Dendritic cell treated with granulocyte-macrophage colony-stimulating factor and Interleukin-4, amounts not matched to agents 40 ng/mL and 50 ng/mL, for 4 days (primary cell): ENCODE data around the gene DCC.

ENCODE experiments used
- H3K27ac Mint-ChIP-seq: one replicate; pipeline ENCODE4 v1.8.0; 2022; ENCODE audit warnings: mild to moderate bottlenecking, mixed read lengths
- H3K27me3 Mint-ChIP-seq: one replicate; pipeline ENCODE4 v1.8.0; 2022; ENCODE audit warnings: mild to moderate bottlenecking, mixed read lengths
- H3K36me3 Mint-ChIP-seq: one replicate; pipeline ENCODE4 v1.8.0; 2022; ENCODE audit warnings: low read depth, mixed read lengths
- H3K4me1 Mint-ChIP-seq: one replicate; pipeline ENCODE4 v1.8.0; 2022; ENCODE audit warnings: low read depth, mixed read lengths
- H3K4me3 Mint-ChIP-seq: one replicate; pipeline ENCODE4 v1.8.0; 2022; ENCODE audit warnings: mild to moderate bottlenecking, moderate library complexity, mixed read lengths
- H3K9me3 Mint-ChIP-seq: one replicate; pipeline ENCODE4 v1.8.0; 2022; ENCODE audit warnings: mixed read lengths
- intact Hi-C: fragments of 100-400 bp; cut with micrococcal nuclease; formaldehyde crosslinking; loops from one replicate; pipeline ENCODE4 v1.15.0; 2022

The DCC gene, protein sequence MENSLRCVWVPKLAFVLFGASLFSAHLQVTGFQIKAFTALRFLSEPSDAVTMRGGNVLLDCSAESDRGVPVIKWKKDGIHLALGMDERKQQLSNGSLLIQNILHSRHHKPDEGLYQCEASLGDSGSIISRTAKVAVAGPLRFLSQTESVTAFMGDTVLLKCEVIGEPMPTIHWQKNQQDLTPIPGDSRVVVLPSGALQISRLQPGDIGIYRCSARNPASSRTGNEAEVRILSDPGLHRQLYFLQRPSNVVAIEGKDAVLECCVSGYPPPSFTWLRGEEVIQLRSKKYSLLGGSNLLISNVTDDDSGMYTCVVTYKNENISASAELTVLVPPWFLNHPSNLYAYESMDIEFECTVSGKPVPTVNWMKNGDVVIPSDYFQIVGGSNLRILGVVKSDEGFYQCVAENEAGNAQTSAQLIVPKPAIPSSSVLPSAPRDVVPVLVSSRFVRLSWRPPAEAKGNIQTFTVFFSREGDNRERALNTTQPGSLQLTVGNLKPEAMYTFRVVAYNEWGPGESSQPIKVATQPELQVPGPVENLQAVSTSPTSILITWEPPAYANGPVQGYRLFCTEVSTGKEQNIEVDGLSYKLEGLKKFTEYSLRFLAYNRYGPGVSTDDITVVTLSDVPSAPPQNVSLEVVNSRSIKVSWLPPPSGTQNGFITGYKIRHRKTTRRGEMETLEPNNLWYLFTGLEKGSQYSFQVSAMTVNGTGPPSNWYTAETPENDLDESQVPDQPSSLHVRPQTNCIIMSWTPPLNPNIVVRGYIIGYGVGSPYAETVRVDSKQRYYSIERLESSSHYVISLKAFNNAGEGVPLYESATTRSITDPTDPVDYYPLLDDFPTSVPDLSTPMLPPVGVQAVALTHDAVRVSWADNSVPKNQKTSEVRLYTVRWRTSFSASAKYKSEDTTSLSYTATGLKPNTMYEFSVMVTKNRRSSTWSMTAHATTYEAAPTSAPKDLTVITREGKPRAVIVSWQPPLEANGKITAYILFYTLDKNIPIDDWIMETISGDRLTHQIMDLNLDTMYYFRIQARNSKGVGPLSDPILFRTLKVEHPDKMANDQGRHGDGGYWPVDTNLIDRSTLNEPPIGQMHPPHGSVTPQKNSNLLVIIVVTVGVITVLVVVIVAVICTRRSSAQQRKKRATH (N-terminal part only)

DNA sequence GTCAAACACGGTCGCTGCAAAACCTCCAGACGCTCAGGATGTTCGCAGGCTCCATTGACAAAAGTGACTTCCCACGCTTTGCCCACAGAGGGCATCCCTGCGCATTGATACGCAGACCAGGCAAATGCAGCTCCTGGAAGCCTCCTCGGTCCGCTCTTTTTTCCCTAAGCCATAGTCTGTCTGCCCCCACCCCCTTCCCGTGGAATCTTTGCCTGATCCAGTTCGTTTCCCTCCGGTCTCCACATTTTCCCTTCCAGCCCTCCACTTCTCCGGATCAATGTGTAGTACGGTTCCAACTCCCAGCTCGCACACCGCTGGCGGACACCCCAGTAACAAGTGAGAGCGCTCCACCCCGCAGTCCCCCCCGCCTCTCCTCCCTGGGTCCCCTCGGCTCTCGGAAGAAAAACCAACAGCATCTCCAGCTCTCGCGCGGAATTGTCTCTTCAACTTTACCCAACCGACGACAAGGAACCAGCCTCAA lies at the start of gene DCC:
DCC (plus strand) TSS at position 307 of the 481 bp plus-strand sequence. CDS start 591 bp downstream, outside the sequence.
- intact Hi-C loops, result no loop called here
- Mint-ChIP-seq H3K36me3 (no peaks in the 10 kb centered on the region), H3K27me3 (peaks cover 33% of the 10 kb centered on the region), H3K4me1 (no peaks in the 10 kb centered on the region), H3K9me3 (no peaks in the 10 kb centered on the region), H3K4me3 (no peak within 1 kb of the TSS), H3K27ac (no peak within 1 kb of the TSS)

DNA sequence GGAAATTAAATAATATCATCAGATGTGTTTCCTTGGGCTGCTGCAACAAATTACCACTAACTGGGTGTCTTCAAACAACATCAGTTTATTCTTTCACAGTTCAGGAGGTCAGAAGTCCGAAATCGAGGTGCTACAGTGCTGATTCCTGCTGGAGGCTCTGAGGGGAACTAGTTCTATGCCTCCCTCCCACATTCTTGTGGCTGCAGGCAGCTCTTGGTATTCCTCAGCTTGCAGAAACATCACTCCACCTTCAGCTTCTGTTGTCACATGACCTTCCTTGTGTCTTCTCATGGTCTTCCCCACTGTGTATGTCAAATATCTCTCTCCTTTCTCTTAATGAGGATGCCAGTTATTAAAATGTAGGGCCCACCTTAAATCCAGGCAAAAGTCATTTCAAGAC lies 29.3 kb upstream of the DCC start:
- Mint-ChIP-seq H3K27ac (no peak overlapping the region), H3K9me3 (no peaks in the 10 kb centered on the region), H3K36me3 (no peaks in the 10 kb centered on the region), H3K27me3 (no peaks in the 10 kb centered on the region), H3K4me3 (no peak overlapping the region), H3K4me1 (no peaks in the 10 kb centered on the region)
- intact Hi-C loops, result no loop called here

DNA sequence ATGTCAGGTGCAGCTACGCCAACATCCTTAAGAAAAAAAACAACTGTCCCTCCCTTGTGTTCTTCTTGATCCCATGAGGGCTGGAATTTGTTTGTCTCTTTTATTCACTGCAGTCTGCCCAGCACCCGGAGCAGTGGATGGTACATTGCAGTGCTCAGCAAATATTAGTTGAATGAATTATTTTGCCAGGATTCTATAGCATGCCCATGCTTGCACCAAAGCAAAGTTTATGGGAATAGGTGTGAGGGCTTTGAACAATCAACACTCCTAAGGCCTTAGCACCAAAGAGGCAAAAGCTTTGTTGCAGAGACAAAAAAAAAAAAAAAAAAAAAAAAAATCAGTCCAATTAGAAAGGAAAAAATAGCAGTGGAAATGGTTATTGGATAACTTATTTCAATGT lies 28.7 kb upstream of the DCC start:
- Mint-ChIP-seq H3K27me3 (no peaks in the 10 kb centered on the region), H3K36me3 (no peaks in the 10 kb centered on the region), H3K27ac (no peak overlapping the region), H3K9me3 (no peaks in the 10 kb centered on the region), H3K4me3 (no peak overlapping the region), H3K4me1 (no peaks in the 10 kb centered on the region)
- intact Hi-C loops, result no loop called here

DNA sequence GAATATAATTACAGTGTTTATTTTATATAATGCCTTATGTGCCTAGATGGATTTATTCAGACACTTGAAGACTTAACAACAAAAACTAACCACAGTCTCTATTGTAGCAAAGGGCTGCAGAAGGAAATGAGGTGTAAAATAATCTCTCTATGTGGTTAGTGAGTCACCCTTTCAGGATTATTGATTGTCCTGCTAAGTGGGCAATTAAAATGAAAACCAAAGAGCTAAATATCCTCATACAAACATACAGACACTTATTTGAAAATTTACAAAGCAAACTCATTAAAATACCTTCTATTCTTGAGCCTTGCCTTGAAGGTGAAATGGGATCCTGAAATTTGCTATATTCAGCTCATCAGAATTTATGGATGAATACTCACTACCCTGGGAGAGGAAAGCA lies 27.7 kb upstream of the DCC start:
- H3K27ac Mint-ChIP-seq, result no peak overlapping the region
- H3K27me3 Mint-ChIP-seq, result no peaks in the 10 kb centered on the region
- intact Hi-C loops, result no loop called here
- no peaks in the 10 kb centered on the region for H3K36me3 Mint-ChIP-seq
- no peaks in the 10 kb centered on the region for H3K9me3 Mint-ChIP-seq
- no peaks in the 10 kb centered on the region for H3K4me1 Mint-ChIP-seq
- H3K4me3 Mint-ChIP-seq, result no peak overlapping the region

DNA sequence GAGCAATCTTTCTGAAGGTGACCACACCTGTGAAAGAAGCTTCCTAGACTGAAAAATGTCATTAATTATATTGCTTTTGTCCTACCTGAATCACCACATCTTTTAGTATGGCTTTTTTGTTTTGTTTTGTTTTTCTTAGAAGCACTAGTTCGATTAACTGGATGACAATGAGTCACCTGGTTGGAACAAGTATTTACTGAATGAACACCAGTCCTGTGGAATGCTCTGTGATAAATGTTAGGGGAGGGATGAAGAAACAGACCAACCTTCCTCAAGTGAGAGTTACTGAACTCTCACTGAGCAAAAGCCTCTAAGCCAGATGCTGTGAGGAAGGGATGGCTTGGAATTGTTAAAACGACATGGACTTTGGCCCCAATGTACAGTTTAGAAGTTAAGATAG lies 26.8 kb upstream of the DCC start:
- Mint-ChIP-seq H3K9me3 (no peaks in the 10 kb centered on the region), H3K27me3 (no peaks in the 10 kb centered on the region), H3K4me3 (no peak overlapping the region), H3K4me1 (no peaks in the 10 kb centered on the region), H3K36me3 (no peaks in the 10 kb centered on the region), H3K27ac (no peak overlapping the region)
- intact Hi-C loops, result no loop called here

DNA sequence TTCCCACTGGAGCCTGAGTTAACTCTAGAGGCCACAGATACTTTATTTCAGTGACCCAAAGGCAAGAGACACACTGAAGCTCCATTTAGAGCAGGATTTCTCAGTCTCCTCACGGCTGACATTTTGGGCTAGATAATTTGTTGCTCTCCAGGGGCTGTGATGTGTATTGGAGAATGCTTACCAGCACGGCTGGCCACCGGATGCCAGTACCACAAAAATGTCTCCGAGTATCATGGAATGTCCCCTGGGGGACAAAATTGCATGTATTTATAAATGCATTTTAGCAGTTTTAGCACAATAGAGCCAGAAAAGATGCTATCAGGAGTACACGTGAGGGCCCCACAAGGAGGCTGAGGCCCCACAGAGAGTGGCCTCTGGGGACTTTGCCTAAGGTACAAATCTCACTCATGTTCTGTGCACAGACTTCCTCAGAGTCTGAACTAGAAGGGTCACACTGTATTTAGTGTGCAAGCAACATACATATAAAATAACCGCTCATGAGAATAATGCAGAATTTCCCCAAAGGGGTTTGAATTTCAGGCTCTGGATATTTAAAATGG lies 20.5 kb upstream of the DCC start:
- Mint-ChIP-seq H3K9me3 (no peaks in the 10 kb centered on the region), H3K4me1 (no peaks in the 10 kb centered on the region), H3K27me3 (no peaks in the 10 kb centered on the region), H3K4me3 (no peak overlapping the region), H3K36me3 (no peaks in the 10 kb centered on the region), H3K27ac (no peak overlapping the region)
- intact Hi-C loops, result no loop called here

DNA sequence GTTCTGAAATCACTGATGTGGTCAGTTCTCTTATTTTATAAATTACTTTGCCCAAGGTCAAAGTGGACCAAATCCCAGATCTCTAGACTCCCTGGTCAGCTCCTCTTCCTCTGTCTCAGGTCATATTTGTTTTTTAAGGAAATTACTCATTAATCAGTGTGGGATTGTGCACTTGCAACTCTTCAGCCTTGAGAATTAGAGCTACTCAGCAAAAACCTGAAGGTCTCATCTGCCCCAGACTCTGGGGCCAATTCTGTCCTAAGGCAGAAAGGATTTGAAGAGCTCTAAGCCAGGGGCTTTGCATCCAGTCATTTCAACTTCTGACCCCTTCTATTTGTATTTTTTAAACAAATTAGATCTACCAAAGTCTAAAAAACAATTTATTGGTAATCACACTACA lies 17.7 kb upstream of the DCC start:
- Mint-ChIP-seq H3K36me3 (no peaks in the 10 kb centered on the region), H3K27ac (no peak overlapping the region), H3K27me3 (no peaks in the 10 kb centered on the region), H3K4me1 (no peaks in the 10 kb centered on the region), H3K9me3 (no peaks in the 10 kb centered on the region), H3K4me3 (no peak overlapping the region)
- intact Hi-C loops, result no loop called here

DNA sequence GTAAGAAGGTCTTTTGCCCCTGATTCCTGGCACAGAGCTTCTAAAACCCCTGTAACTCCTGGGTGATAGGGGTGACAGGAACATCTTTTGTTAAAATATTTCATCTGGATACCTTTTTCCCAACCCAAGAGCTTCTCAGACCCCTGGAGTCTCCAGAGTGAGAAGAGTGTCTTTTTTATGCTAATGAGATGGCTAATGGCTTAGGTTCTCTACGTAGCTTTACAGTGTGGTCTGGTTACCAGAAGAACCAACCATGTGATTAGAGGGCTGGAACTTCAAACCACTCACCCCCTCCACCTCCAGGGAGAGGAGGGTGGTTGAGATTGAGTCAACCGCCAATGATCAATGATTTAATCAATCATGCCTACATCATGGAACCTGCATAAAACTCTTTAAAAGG lies 16.2 kb upstream of the DCC start:
- Mint-ChIP-seq H3K4me1 (no peaks in the 10 kb centered on the region), H3K27me3 (no peaks in the 10 kb centered on the region), H3K9me3 (no peaks in the 10 kb centered on the region), H3K4me3 (no peak overlapping the region), H3K27ac (no peak overlapping the region), H3K36me3 (no peaks in the 10 kb centered on the region)
- intact Hi-C loops, result no loop called here

DNA sequence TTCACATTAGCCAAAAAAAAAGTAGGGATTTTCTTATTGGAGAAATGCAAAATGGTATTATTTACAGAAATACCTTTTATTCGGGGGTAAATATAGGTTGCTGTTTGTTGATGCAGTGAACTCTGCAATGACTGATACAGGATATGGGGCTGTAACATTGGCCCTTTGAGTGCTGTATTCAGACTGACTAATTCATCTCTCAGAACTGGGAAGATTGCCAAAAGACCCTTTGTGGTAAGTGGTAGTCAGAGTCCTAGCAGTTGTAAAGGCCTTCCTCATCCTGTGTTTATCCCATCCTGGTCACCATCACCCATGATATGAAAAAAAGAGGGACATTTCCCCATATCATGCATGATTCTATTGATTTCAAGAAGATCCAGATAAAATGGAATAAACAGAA lies 14.0 kb upstream of the DCC start:
- no peak overlapping the region for H3K27ac Mint-ChIP-seq
- no peaks in the 10 kb centered on the region for H3K36me3 Mint-ChIP-seq
- intact Hi-C loops, result no loop called here
- no peaks in the 10 kb centered on the region for H3K27me3 Mint-ChIP-seq
- H3K4me3 Mint-ChIP-seq, result no peak overlapping the region
- no peaks in the 10 kb centered on the region for H3K9me3 Mint-ChIP-seq
- H3K4me1 Mint-ChIP-seq, result no peaks in the 10 kb centered on the region

DNA sequence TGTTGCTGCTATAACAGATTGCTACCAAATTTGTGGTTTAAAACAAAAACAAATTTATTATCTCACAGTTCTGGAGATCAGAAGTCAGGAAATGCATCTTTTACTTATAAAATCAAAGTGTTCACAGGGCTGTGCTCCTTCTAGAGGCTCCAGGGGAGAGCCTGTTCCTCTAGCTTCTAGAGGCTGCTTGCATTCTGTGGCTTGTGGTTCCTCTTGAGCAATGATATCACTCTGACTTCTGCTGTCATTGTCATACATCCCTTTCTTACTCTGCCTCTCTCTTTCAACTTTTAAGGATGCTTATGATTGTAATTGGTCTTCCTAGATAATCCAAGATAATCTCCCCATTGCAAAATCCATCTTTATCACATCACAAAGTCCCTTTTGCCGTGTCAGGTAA lies 6.1 kb upstream of the DCC start:
- no peak overlapping the region for H3K4me3 Mint-ChIP-seq
- intact Hi-C loops, result no loop called here
- H3K27ac Mint-ChIP-seq, result no peak overlapping the region
- H3K4me1 Mint-ChIP-seq, result no peaks in the 10 kb centered on the region
- H3K9me3 Mint-ChIP-seq, result no peaks in the 10 kb centered on the region
- no peaks in the 10 kb centered on the region for H3K36me3 Mint-ChIP-seq
- peaks cover 1% of the 10 kb centered on the region for H3K27me3 Mint-ChIP-seq

DNA sequence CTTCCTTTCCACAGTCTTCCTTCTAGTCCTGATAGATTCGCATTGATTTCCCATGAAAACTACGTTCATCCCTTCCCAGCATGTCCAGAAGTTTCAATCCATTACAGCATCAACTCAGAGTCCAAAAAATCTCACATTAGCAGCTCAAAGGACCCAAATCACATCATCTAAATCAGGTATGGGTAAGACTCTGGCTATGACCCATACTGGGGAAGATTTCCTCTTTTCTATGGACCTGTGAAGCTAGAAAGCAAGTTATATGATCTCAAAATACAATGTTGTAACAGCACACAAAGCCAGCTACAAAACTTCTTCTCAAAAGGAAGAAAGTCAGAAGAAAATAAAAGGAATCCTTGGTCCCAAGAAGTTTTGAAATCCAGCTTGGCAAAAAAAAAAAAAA lies 5.7 kb upstream of the DCC start:
- Mint-ChIP-seq H3K27ac (no peak overlapping the region), H3K36me3 (no peaks in the 10 kb centered on the region), H3K4me3 (no peak overlapping the region), H3K27me3 (peaks cover 6% of the 10 kb centered on the region), H3K9me3 (no peaks in the 10 kb centered on the region), H3K4me1 (no peaks in the 10 kb centered on the region)
- intact Hi-C loops, result no loop called here

DNA sequence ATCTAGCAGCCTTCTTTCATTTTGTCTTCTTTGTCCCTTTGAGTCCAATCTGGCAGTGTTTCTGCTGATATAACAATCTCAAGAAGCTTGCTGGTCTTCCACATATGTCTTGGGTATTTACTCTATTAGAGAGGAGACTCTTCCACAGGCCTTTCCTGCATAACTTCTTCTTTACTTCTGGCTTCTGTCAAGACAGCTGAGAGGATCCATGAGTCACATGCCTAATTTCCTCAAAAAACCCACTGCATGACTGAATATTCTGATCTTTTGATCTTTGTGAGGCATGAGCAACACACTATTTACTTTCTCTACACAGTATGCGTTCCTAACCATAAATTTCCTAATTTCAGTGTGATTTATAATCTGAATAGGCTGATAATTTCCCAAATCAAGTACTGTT lies 5.1 kb upstream of the DCC start:
- Mint-ChIP-seq H3K4me3 (no peak overlapping the region), H3K27ac (no peak overlapping the region), H3K9me3 (no peaks in the 10 kb centered on the region), H3K36me3 (no peaks in the 10 kb centered on the region), H3K27me3 (peaks cover 11% of the 10 kb centered on the region), H3K4me1 (no peaks in the 10 kb centered on the region)
- intact Hi-C loops, result no loop called here

DNA sequence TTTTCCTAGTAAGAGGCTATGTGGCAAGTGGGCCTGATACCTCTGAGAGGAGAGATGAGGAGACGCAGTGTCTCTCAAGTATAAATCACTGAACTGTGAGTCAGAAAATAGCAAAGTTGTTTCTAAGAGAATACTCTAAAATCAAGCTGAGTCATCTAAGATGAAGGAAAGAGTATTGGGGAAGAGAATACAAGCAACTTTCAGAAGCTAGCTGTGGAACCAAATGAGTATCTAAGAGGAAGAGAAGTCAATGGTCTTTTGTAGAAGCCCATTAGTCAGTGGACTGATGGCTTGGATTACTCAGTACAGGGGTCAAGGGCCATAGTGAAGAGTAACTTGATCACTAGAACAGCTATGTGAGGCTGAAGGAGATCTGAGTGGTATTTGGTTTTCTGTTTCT lies 2.7 kb upstream of the DCC start:
- intact Hi-C loops, result no loop called here
- Mint-ChIP-seq H3K9me3 (no peaks in the 10 kb centered on the region), H3K4me1 (no peaks in the 10 kb centered on the region), H3K4me3 (no peak overlapping the region), H3K36me3 (no peaks in the 10 kb centered on the region), H3K27ac (no peak overlapping the region), H3K27me3 (peaks cover 33% of the 10 kb centered on the region)
